PFSK-1 (cell line): ENCODE data around the gene LRRC15.

Source experiments
- FOXP2 ChIP-seq: optimal IDR thresholded peaks from 2 replicates; pipeline ENCODE3; 2011; ENCODE audit warnings: borderline replicate concordance, control low read depth, inconsistent platforms; ENCODE audit not compliant: insufficient read depth; ENCODE audit errors: extremely low read length, extremely low read depth
- POLR2AphosphoS5 ChIP-seq: IDR thresholded peaks from 2 replicates; pipeline ENCODE4 v1.6.1; 2012; ENCODE audit warnings: low read depth, mild to moderate bottlenecking, control low read depth, low read length, moderate library complexity
- REST ChIP-seq, 2 experiments: IDR thresholded peaks; 2 replicates each; pipeline versions ENCODE4 v1.6.1 to v1.8.0; 2011 to 2012; ENCODE audit warnings: low read depth in 2 of 2, low read length in 2 of 2, control low read depth in 1 of 2, inconsistent platforms in 1 of 2, mild to moderate bottlenecking in 1 of 2, moderate library complexity in 1 of 2; ENCODE audit not compliant: insufficient read depth in 1 of 2
- SIN3A ChIP-seq: IDR thresholded peaks from 2 replicates; pipeline ENCODE4 v1.6.1; 2012; ENCODE audit warnings: mild to moderate bottlenecking, low read length, moderate library complexity, borderline replicate concordance; ENCODE audit not compliant: insufficient read depth
- TAF1 ChIP-seq: IDR thresholded peaks from 2 replicates; pipeline ENCODE4 v1.6.1; 2012; ENCODE audit warnings: low read length, control low read depth, borderline replicate concordance; ENCODE audit not compliant: insufficient read depth

LRRC15 gene

GRCh38 chr3:194321693-194322640, 47.6 kb downstream of the LRRC15 start:
- no peak for TF ChIP-seq REST (IDR thresholded peaks at IDR 0.05; ENCODE audit: insufficient read depth in 1 of 2, low read depth in 2 of 2, low read length in 2 of 2)
- TF ChIP-seq SIN3A = no peak
- no peak for TF ChIP-seq TAF1
- TF ChIP-seq FOXP2 = no peak
- TF ChIP-seq POLR2AphosphoS5 = no peak

GRCh38 chr3:194320744-194321243, 48.7 kb downstream of the LRRC15 start:
- TF ChIP-seq FOXP2 (no peak), SIN3A (no peak), TAF1 (no peak), REST (IDR thresholded peaks at IDR 0.05; ENCODE audit: insufficient read depth in 1 of 2, low read depth in 2 of 2, low read length in 2 of 2) (no peak), POLR2AphosphoS5 (no peak)

GRCh38 chr3:194320100-194320499, 49.4 kb downstream of the LRRC15 start:
- TF ChIP-seq TAF1 = no peak

GRCh38 chr3:194318511-194319161, 50.9 kb downstream of the LRRC15 start:
- TF ChIP-seq FOXP2 (no peak), TAF1 (no peak), POLR2AphosphoS5 (no peak), SIN3A (no peak), REST (IDR thresholded peaks at IDR 0.05; ENCODE audit: insufficient read depth in 1 of 2, low read depth in 2 of 2, low read length in 2 of 2) (no peak)

- TF ChIP-seq REST (IDR thresholded peaks at IDR 0.05; ENCODE audit: insufficient read depth in 1 of 2, low read depth in 2 of 2, low read length in 2 of 2) (no peak), SIN3A (no peak), TAF1 (no peak), FOXP2 (no peak), POLR2AphosphoS5 (no peak)
Measured at GRCh38 chr3:194316918-194317317, 52.6 kb downstream of the LRRC15 start.
